HEK293 (cell line): ENCODE results near the gene SH2D4B.
"Not testable (repeated sequence)": the region's sequence is repeated elsewhere in the genome, so short reads cannot be mapped to it uniquely, and the experiment has no call there.

Experiments
- BCL11B ChIP-seq: fragments of 450-650 bp; formaldehyde crosslinking; IDR thresholded peaks from 2 replicates; pipeline ENCODE4 v1.5.1; 2016; ENCODE audit warnings: low read depth, missing biosample characterization, missing genetic modification characterization
- KLF10 ChIP-seq: fragments of 450-650 bp; IDR thresholded peaks from 2 replicates; pipeline ENCODE4 v1.5.1; 2018; ENCODE audit warnings: missing biosample characterization, mild to moderate bottlenecking, missing genetic modification characterization
- KLF16 ChIP-seq: fragments of 450-650 bp; formaldehyde crosslinking; IDR thresholded peaks from 2 replicates; pipeline ENCODE4 v1.5.1; 2017; ENCODE audit warnings: missing biosample characterization, missing genetic modification characterization
- TCF7L2 ChIP-seq: IDR thresholded peaks from 2 replicates; pipeline ENCODE4 v1.6.1; 2011; ENCODE audit warnings: low read depth, mild to moderate bottlenecking, inconsistent platforms, low read length, moderate library complexity, borderline replicate concordance
- TF ChIP-seq, protein P1 (sequence below): fragments of 450-650 bp; formaldehyde crosslinking; IDR thresholded peaks from 2 replicates; pipeline ENCODE4 v1.5.1; 2016; ENCODE audit warnings: missing biosample characterization, missing genetic modification characterization
- TF ChIP-seq, protein P2 (sequence below): fragments of 450-650 bp; formaldehyde crosslinking; IDR thresholded peaks from 2 replicates; pipeline ENCODE4 v1.5.1; 2016; ENCODE audit warnings: missing biosample characterization, missing genetic modification characterization

GRCh38 chr10:80534059-80534458, 3.6 kb upstream of the SH2D4B start:
- TF ChIP-seq BCL11B (tag by site-specific recombination); KLF10; KLF16 (tag by site-specific recombination); TCF7L2: not testable (repeated sequence)
- TF ChIP-seq, protein P1, sequence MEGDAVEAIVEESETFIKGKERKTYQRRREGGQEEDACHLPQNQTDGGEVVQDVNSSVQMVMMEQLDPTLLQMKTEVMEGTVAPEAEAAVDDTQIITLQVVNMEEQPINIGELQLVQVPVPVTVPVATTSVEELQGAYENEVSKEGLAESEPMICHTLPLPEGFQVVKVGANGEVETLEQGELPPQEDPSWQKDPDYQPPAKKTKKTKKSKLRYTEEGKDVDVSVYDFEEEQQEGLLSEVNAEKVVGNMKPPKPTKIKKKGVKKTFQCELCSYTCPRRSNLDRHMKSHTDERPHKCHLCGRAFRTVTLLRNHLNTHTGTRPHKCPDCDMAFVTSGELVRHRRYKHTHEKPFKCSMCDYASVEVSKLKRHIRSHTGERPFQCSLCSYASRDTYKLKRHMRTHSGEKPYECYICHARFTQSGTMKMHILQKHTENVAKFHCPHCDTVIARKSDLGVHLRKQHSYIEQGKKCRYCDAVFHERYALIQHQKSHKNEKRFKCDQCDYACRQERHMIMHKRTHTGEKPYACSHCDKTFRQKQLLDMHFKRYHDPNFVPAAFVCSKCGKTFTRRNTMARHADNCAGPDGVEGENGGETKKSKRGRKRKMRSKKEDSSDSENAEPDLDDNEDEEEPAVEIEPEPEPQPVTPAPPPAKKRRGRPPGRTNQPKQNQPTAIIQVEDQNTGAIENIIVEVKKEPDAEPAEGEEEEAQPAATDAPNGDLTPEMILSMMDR = not testable (repeated sequence)
- TF ChIP-seq, protein P2, sequence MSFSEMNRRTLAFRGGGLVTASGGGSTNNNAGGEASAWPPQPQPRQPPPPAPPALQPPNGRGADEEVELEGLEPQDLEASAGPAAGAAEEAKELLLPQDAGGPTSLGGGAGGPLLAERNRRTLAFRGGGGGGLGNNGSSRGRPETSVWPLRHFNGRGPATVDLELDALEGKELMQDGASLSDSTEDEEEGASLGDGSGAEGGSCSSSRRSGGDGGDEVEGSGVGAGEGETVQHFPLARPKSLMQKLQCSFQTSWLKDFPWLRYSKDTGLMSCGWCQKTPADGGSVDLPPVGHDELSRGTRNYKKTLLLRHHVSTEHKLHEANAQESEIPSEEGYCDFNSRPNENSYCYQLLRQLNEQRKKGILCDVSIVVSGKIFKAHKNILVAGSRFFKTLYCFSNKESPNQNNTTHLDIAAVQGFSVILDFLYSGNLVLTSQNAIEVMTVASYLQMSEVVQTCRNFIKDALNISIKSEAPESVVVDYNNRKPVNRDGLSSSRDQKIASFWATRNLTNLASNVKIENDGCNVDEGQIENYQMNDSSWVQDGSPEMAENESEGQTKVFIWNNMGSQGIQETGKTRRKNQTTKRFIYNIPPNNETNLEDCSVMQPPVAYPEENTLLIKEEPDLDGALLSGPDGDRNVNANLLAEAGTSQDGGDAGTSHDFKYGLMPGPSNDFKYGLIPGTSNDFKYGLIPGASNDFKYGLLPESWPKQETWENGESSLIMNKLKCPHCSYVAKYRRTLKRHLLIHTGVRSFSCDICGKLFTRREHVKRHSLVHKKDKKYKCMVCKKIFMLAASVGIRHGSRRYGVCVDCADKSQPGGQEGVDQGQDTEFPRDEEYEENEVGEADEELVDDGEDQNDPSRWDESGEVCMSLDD (tag by site-specific recombination) = not testable (repeated sequence)
